HG03175 (cell line): ENCODE results near the gene ACOT7.

Experiments
- ATAC-seq: cut with Tn5 transposase; IDR thresholded peaks from one replicate; pipeline ENCODE4 v1.9.1; 2021; ENCODE audit warnings: mild to moderate bottlenecking, moderate library complexity; ENCODE audit not compliant: unreplicated experiment

ACOT7 gene

GRCh38 chr1:6348511-6349191, 44.9 kb downstream of the ACOT7 start:
- ATAC-seq = no peak

GRCh38 chr1:6347641-6348487, 45.7 kb downstream of the ACOT7 start:
- no peak for ATAC-seq

GRCh38 chr1:6345460-6345859, 48.1 kb downstream of the ACOT7 start:
- no peak for ATAC-seq

- ATAC-seq = no peak
Measured at GRCh38 chr1:6345009-6345408, 48.6 kb downstream of the ACOT7 start.

GRCh38 chr1:6343506-6344405, 49.8 kb downstream of the ACOT7 start:
- no peak for ATAC-seq

GRCh38 chr1:6342056-6342455, 51.5 kb downstream of the ACOT7 start:
- ATAC-seq = no peak

GRCh38 chr1:6338695-6339094, 54.9 kb downstream of the ACOT7 start:
- no peak for ATAC-seq

- no peak for ATAC-seq
Measured at GRCh38 chr1:6336776-6337622, 56.6 kb downstream of the ACOT7 start.

GRCh38 chr1:6334261-6334993, 59.1 kb downstream of the ACOT7 start:
- no peak for ATAC-seq

- ATAC-seq = no peak
Measured at GRCh38 chr1:6332821-6333220, 60.7 kb downstream of the ACOT7 start.

GRCh38 chr1:6331543-6332273, 61.9 kb downstream of the ACOT7 start:
- no peak for ATAC-seq

GRCh38 chr1:6330410-6330911, 63.1 kb downstream of the ACOT7 start:
- ATAC-seq = no peak

- ATAC-seq = no peak
Measured at GRCh38 chr1:6329851-6330250, 63.7 kb downstream of the ACOT7 start.

GRCh38 chr1:6329396-6329795, 64.2 kb downstream of the ACOT7 start:
- ATAC-seq = no peak

- ATAC-seq = no peak
Measured at GRCh38 chr1:6328696-6329095, 64.9 kb downstream of the ACOT7 start.

GRCh38 chr1:6328091-6328490, 65.5 kb downstream of the ACOT7 start:
- ATAC-seq = no peak

GRCh38 chr1:6325482-6325881, 68.1 kb downstream of the ACOT7 start:
- no peak for ATAC-seq

- no peak for ATAC-seq
Measured at GRCh38 chr1:6322161-6322560, 71.4 kb downstream of the ACOT7 start.

- ATAC-seq = no peak
Measured at GRCh38 chr1:6321205-6321604, 72.4 kb downstream of the ACOT7 start.
